Fibroblast of lung (primary cell): ENCODE measurements around the gene SPIN1.

Experiments
- CTCF ChIP-seq, 2 donors: IDR thresholded peaks in 1 of 2; conservative IDR thresholded peaks in 1 of 2; 1 replicate in 1 of 2; 2 replicates in 1 of 2; pipeline ENCODE4 v1.5.1; 2011 to 2012; ENCODE audit warnings: low read length in 2 of 2, control low read depth in 1 of 2, inconsistent platforms in 1 of 2, low read depth in 1 of 2, mild to moderate bottlenecking in 1 of 2
- EZH2 ChIP-seq: IDR thresholded peaks from 2 replicates; pipeline ENCODE4 v1.5.1; 2012; ENCODE audit warnings: low read length, control low read depth, mild to moderate bottlenecking; ENCODE audit errors: missing control alignments

GRCh38 chr9:88488166-88488565 lies 99.9 kb downstream of the SPIN1 start:
- TF ChIP-seq CTCF (conservative IDR thresholded peaks at IDR 0.05 in 1 of 2, IDR thresholded peaks at IDR 0.05 in 1 of 2; ENCODE audit: low read depth in 1 of 2, low read length in 2 of 2) (no peak), EZH2 (no peak)
